ENCODE data around the gene TFIP11.

- TF ChIP-seq CTCF (IDR thresholded peaks at IDR 0.05), result no peak
- no peak for TF ChIP-seq ZFX (IDR thresholded peaks at IDR 0.05; ENCODE audit: borderline replicate concordance)
These were observed 46.1 kb upstream of the TFIP11 start for GRCh38 chr22:26558248-26558895.

Measured in 22Rv1 (cell line).